K562 (cell line): ENCODE measurements around the gene OR4D2.

ENCODE experiments used
- JUND ChIP-seq, 2 experiments: IDR thresholded peaks; 2 replicates in 1 of 2; 3 replicates in 1 of 2; pipeline ENCODE4 v1.6.1; 2011; ENCODE audit warnings: borderline replicate concordance in 2 of 2, low read depth in 2 of 2, low read length in 2 of 2, improper control_type of control experiment in 1 of 2, missing biosample characterization in 1 of 2, missing genetic modification characterization in 1 of 2, missing genetic modification reagents in 1 of 2
- PHF8 ChIP-seq: fragments of 200-600 bp; sonication (generic); IDR thresholded peaks from 2 replicates; pipeline ENCODE4 v1.6.1; 2012; ENCODE audit warnings: mixed run types, mild to moderate bottlenecking, inconsistent platforms, low read length, moderate library complexity, borderline replicate concordance
- SIX5 ChIP-seq, 2 experiments: IDR thresholded peaks; 2 replicates each; pipeline ENCODE4 v1.6.1; 2011; ENCODE audit warnings: low read length in 2 of 2, borderline replicate concordance in 1 of 2, low read depth in 1 of 2, mild to moderate bottlenecking in 1 of 2, moderate library complexity in 1 of 2; ENCODE audit not compliant: insufficient read depth in 1 of 2

GRCh38 chr17:58205936-58206335 lies 39.2 kb downstream of the OR4D2 start:
- TF ChIP-seq PHF8, result no peak
- no peak for TF ChIP-seq JUND (IDR thresholded peaks at IDR 0.05; ENCODE audit: borderline replicate concordance, low read depth, low read length)
- TF ChIP-seq JUND (tag; IDR thresholded peaks at IDR 0.05; ENCODE audit: borderline replicate concordance, low read depth, low read length), result no peak
- TF ChIP-seq SIX5 (IDR thresholded peaks at IDR 0.05; ENCODE audit: borderline replicate concordance in 1 of 2, insufficient read depth in 1 of 2, low read depth in 1 of 2, low read length in 2 of 2), result no peak
